Astrocyte (in vitro differentiated cells and primary cell): ENCODE measurements around the gene TOM1L2. TPM values are rescaled to one million over a fixed set of nuclear protein-coding genes. Genes with fewer than 3 reads are reported as not detected.

Experiments used
- DNase-seq: peaks from one replicate; pipeline ENCODE4 v3.0.0-alpha.2; 2010; ENCODE audit warnings: low read depth
- FAIRE-seq: peaks from 2 replicates; lab custom pipeline; 2011; peaks lifted over from hg19 to GRCh38; lab: Jason Lieb, UNC
- H2AFZ ChIP-seq: 2 replicates; pipeline ENCODE4 v1.6.0; 2012; ENCODE audit warnings: low read depth, low read length, inconsistent platforms
- H3K27ac ChIP-seq: 2 replicates; pipeline ENCODE4 v1.5.1; 2011; ENCODE audit warnings: low read depth, low read length, inconsistent platforms
- H3K27me3 ChIP-seq: 2 replicates; pipeline ENCODE4 v1.6.0; 2011; ENCODE audit warnings: low read length, inconsistent platforms; ENCODE audit not compliant: insufficient read depth
- H3K36me3 ChIP-seq: 2 replicates; pipeline ENCODE4 v1.5.1; 2011; ENCODE audit warnings: low read length, inconsistent platforms; ENCODE audit not compliant: insufficient read depth
- H3K4me1 ChIP-seq: 2 replicates; pipeline ENCODE4 v1.5.1; 2011; ENCODE audit warnings: low read length, inconsistent platforms; ENCODE audit not compliant: insufficient read depth
- H3K4me2 ChIP-seq: 2 replicates; pipeline ENCODE4 v1.6.0; 2012; ENCODE audit warnings: low read length, inconsistent platforms
- H3K4me3 ChIP-seq: 2 replicates; pipeline ENCODE4 v1.5.1; 2011; ENCODE audit warnings: low read depth, mild to moderate bottlenecking, low read length, inconsistent platforms; ENCODE audit not compliant: insufficient read depth
- H3K79me2 ChIP-seq: 2 replicates; pipeline ENCODE4 v1.6.0; 2012; ENCODE audit warnings: mild to moderate bottlenecking, low read length, inconsistent platforms; ENCODE audit not compliant: insufficient read depth
- H3K9ac ChIP-seq: 2 replicates; pipeline ENCODE4 v1.6.0; 2012; ENCODE audit warnings: mild to moderate bottlenecking, low read length, inconsistent platforms
- H3K9me3 ChIP-seq: 2 replicates; pipeline ENCODE4 v1.5.1; 2012; ENCODE audit warnings: low read depth, mild to moderate bottlenecking, low read length, inconsistent platforms; ENCODE audit not compliant: insufficient read depth
- H4K20me1 ChIP-seq: 2 replicates; pipeline ENCODE4 v1.6.0; 2012; ENCODE audit warnings: low read length, inconsistent platforms; ENCODE audit not compliant: insufficient read depth
- H3K27ac Mint-ChIP-seq: one replicate; pipeline ENCODE4 v1.8.0; 2021; ENCODE audit warnings: mild to moderate bottlenecking, mixed read lengths; ENCODE audit not compliant: unreplicated experiment
- H3K27me3 Mint-ChIP-seq: one replicate; pipeline ENCODE4 v1.8.0; 2021; ENCODE audit warnings: low read depth, mixed read lengths; ENCODE audit not compliant: unreplicated experiment
- H3K36me3 Mint-ChIP-seq: one replicate; pipeline ENCODE4 v1.8.0; 2021; ENCODE audit warnings: low read depth, mixed read lengths; ENCODE audit not compliant: unreplicated experiment
- H3K4me1 Mint-ChIP-seq: one replicate; pipeline ENCODE4 v1.8.0; 2021; ENCODE audit warnings: low read depth, mixed read lengths; ENCODE audit not compliant: unreplicated experiment
- H3K4me3 Mint-ChIP-seq: one replicate; pipeline ENCODE4 v1.8.0; 2021; ENCODE audit warnings: mild to moderate bottlenecking, moderate library complexity, mixed read lengths; ENCODE audit not compliant: unreplicated experiment
- H3K9me3 Mint-ChIP-seq: one replicate; pipeline ENCODE4 v1.8.0; 2021; ENCODE audit warnings: mild to moderate bottlenecking, mixed read lengths; ENCODE audit not compliant: unreplicated experiment
- EZH2 ChIP-seq: IDR thresholded peaks from 2 replicates; pipeline ENCODE4 v1.6.1; 2012; ENCODE audit warnings: mild to moderate bottlenecking, low read length, inconsistent platforms; ENCODE audit not compliant: insufficient read depth
- total RNA-seq: library from RNA; stranded (reverse); gene quantifications from 2 replicates; pipeline ENCODE4 v1.2.1, GENCODE V29; 2021
- TF ChIP-seq, protein P1 (sequence below): IDR thresholded peaks from 2 replicates; pipeline ENCODE4 v1.5.1; 2011; ENCODE audit warnings: low read depth, mild to moderate bottlenecking, inconsistent platforms, low read length, moderate library complexity; ENCODE audit not compliant: insufficient read depth

Gene TOM1L2
- total RNA-seq, 1 donor from 2014 or later = 54.4 TPM

DNA sequence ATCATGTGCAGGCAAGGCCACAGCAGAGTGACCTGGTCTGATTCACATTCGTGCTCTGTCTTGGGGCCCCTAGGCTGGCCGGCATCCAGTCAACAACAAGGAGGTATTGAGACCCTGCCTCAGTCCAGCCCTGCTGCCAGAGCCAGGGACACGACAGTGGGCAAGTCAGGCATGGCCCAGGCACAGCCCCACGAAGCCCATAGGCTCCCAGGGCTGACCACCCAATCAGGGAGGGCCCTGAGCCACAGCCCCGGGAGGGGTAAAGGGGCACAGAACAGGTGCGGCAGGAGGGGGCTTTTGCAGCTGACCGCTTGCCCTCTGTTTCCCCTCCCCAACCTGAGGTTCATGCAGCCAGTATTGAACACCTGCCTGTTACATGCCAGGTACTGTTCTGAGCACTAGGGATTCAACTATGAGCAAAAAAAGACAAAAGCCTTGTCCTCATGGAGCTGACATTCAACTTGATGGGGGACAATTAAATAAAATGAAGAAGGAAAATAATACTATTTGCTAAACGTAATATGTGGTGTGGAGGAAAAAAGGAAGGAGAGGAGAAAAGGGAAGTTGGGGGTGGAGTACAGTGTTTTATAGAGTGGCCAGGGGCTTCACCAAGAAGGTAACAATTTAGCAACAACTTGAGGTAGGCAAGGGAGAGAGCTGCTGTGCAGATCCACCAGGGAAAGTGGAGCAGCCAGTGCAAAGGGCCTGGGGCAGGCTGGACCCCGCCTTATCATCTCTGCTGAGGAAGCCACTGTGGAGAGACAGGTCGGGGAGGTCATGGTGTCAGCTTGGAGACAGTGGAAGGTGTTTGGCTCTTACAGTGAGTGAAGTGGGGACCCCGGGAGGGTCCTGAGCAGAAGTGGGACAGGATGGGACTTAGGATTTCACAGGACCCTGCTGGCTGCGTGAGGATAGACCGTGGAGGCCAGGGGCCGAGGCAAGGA is 6.6 kb upstream of the TOM1L2 start:
- H2AFZ ChIP-seq = no peak overlapping the region
- DNase-seq (no peak), FAIRE-seq (no peak)
- peaks cover 2% of the 10 kb centered on the region for H3K36me3 Mint-ChIP-seq
- TF ChIP-seq, protein P1, sequence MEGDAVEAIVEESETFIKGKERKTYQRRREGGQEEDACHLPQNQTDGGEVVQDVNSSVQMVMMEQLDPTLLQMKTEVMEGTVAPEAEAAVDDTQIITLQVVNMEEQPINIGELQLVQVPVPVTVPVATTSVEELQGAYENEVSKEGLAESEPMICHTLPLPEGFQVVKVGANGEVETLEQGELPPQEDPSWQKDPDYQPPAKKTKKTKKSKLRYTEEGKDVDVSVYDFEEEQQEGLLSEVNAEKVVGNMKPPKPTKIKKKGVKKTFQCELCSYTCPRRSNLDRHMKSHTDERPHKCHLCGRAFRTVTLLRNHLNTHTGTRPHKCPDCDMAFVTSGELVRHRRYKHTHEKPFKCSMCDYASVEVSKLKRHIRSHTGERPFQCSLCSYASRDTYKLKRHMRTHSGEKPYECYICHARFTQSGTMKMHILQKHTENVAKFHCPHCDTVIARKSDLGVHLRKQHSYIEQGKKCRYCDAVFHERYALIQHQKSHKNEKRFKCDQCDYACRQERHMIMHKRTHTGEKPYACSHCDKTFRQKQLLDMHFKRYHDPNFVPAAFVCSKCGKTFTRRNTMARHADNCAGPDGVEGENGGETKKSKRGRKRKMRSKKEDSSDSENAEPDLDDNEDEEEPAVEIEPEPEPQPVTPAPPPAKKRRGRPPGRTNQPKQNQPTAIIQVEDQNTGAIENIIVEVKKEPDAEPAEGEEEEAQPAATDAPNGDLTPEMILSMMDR = no peak
- TF ChIP-seq EZH2 = no peak
- H4K20me1 ChIP-seq = no peaks in the 10 kb centered on the region
- no peaks in the 10 kb centered on the region for H3K4me1 ChIP-seq
- no peaks in the 10 kb centered on the region for H3K27me3 Mint-ChIP-seq
- no peak overlapping the region for H3K4me2 ChIP-seq
- no peaks in the 10 kb centered on the region for H3K79me2 ChIP-seq
- no peak overlapping the region for H3K9ac ChIP-seq
- no peak overlapping the region for H3K27ac Mint-ChIP-seq
- no peaks in the 10 kb centered on the region for H3K27me3 ChIP-seq
- H3K36me3 ChIP-seq = no peaks in the 10 kb centered on the region
- peaks cover 2% of the 10 kb centered on the region for H3K4me1 Mint-ChIP-seq
- H3K9me3 Mint-ChIP-seq = peaks cover 4% of the 10 kb centered on the region
- no peak overlapping the region for H3K4me3 Mint-ChIP-seq
- no peak overlapping the region for H3K27ac ChIP-seq
- no peak overlapping the region for H3K4me3 ChIP-seq
- no peaks in the 10 kb centered on the region for H3K9me3 ChIP-seq

DNA sequence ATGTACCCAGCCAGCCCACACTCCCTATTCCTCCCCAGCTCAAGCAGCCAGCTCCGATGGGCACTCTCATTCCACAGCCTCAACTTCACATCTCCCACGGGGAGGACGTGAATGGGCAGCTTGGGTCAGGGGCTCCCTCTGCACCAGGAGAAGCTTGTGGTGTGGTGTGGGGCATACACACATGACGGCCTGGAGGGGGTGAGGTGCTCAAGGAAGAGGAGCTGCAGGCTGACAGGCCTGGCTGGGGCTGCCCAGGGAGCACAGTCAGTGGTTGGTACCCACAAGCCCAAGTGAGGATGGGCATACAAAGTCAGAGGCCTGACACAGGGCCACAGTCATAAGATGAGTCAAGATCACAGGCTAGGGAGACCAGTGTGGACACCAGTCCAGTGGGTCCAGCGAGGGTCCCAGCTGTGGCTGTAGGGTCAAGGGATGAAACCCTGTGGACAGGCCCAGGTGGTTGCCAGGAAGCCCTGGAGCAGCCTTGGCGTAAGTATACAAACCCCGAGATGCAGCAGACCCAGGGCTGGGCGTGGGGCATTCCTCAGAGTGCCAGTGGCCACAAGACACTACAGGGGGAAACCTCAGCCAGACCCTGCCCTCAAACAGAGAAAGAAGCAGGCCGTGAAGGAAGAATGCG is 4.9 kb upstream of the TOM1L2 start:
- DNase-seq (no peak), FAIRE-seq (no peak)
- no peak overlapping the region for H3K4me3 ChIP-seq
- H3K27ac ChIP-seq = no peak overlapping the region
- Mint-ChIP-seq H3K27me3 (no peaks in the 10 kb centered on the region), H3K27ac (no peak overlapping the region), H3K4me3 (no peak overlapping the region), H3K36me3 (peaks cover 2% of the 10 kb centered on the region), H3K4me1 (peaks cover 2% of the 10 kb centered on the region), H3K9me3 (peaks cover 4% of the 10 kb centered on the region)
- H4K20me1 ChIP-seq = no peaks in the 10 kb centered on the region
- H3K27me3 ChIP-seq = no peaks in the 10 kb centered on the region
- no peak overlapping the region for H3K4me2 ChIP-seq
- TF ChIP-seq, protein P1 = no peak
- TF ChIP-seq EZH2 = no peak
- no peaks in the 10 kb centered on the region for H3K36me3 ChIP-seq
- no peaks in the 10 kb centered on the region for H3K9me3 ChIP-seq
- H2AFZ ChIP-seq = no peak overlapping the region
- H3K4me1 ChIP-seq = peaks cover 4% of the 10 kb centered on the region
- H3K9ac ChIP-seq = no peak overlapping the region
- H3K79me2 ChIP-seq = peaks cover under 1% of the 10 kb centered on the region
